ENCODE data around the gene ARRB1. TPM values are rescaled to one million over a fixed set of nuclear protein-coding genes. Genes with fewer than 3 reads are reported as not detected.

The ARRB1 gene
- total and polyA plus RNA-seq, 2 of the 13 experiments (the other 11 are each of a cell fraction or from before 2014, with no cell fraction given): 22.5 to 35.7 TPM

DNA sequence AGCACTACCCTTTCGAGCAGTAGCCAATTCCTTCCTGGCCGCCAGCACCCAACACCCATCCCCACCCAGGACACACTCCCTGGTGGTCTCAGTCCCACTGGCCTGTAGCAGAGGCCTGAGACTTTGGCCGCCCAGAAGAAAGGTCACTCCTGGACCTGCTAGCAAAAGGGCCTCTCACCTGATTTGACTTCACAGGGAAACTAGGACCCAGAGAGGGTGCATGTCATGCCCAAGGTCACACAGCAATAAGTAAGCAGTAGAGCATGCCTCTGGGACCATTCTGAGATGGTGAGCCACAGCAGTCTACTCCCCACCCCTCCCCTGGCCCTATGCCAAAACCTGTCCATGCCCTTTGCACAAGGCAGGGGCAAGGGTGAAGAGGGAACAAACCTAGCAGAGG, 7.3 kb downstream of the ARRB1 start (continued):
- TF ChIP-seq, protein P1, sequence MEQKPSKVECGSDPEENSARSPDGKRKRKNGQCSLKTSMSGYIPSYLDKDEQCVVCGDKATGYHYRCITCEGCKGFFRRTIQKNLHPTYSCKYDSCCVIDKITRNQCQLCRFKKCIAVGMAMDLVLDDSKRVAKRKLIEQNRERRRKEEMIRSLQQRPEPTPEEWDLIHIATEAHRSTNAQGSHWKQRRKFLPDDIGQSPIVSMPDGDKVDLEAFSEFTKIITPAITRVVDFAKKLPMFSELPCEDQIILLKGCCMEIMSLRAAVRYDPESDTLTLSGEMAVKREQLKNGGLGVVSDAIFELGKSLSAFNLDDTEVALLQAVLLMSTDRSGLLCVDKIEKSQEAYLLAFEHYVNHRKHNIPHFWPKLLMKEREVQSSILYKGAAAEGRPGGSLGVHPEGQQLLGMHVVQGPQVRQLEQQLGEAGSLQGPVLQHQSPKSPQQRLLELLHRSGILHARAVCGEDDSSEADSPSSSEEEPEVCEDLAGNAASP (CRISPR knock-in tag; IDR thresholded peaks at IDR 0.05; ENCODE audit: borderline replicate concordance): no peak; the same call in 1 of the 2 replicates
- no peak for TF ChIP-seq ATRX (CRISPR knock-in tag; IDR thresholded peaks at IDR 0.05; ENCODE audit: borderline replicate concordance)
- TF ChIP-seq KDM1A (CRISPR knock-in tag; IDR thresholded peaks at IDR 0.05): 0 out of 2 replicates have a peak, but pooled peaks have one; percentile 20
- no peak for TF ChIP-seq ZNF253 (CRISPR knock-in tag; IDR thresholded peaks at IDR 0.05; ENCODE audit: borderline replicate concordance)
- no peak for TF ChIP-seq PAWR (CRISPR knock-in tag; IDR thresholded peaks at IDR 0.05; ENCODE audit: borderline replicate concordance)
- no peak for TF ChIP-seq ZNF572 (CRISPR knock-in tag; IDR thresholded peaks at IDR 0.05)
- TF ChIP-seq, protein P2, sequence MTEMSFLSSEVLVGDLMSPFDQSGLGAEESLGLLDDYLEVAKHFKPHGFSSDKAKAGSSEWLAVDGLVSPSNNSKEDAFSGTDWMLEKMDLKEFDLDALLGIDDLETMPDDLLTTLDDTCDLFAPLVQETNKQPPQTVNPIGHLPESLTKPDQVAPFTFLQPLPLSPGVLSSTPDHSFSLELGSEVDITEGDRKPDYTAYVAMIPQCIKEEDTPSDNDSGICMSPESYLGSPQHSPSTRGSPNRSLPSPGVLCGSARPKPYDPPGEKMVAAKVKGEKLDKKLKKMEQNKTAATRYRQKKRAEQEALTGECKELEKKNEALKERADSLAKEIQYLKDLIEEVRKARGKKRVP (CRISPR knock-in tag; IDR thresholded peaks at IDR 0.05): no peak
- no peak for TF ChIP-seq SATB2 (CRISPR knock-in tag; IDR thresholded peaks at IDR 0.05)
- TF ChIP-seq, protein P3, sequence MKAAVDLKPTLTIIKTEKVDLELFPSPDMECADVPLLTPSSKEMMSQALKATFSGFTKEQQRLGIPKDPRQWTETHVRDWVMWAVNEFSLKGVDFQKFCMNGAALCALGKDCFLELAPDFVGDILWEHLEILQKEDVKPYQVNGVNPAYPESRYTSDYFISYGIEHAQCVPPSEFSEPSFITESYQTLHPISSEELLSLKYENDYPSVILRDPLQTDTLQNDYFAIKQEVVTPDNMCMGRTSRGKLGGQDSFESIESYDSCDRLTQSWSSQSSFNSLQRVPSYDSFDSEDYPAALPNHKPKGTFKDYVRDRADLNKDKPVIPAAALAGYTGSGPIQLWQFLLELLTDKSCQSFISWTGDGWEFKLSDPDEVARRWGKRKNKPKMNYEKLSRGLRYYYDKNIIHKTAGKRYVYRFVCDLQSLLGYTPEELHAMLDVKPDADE (CRISPR knock-in tag; IDR thresholded peaks at IDR 0.05): no peak
- no peak for TF ChIP-seq MAFG (CRISPR knock-in tag; IDR thresholded peaks at IDR 0.05)
